DND-41 (cell line): Measurements from ENCODE around the gene RNF175.
"Not testable (repeated sequence)": the region's sequence is repeated elsewhere in the genome, so short reads cannot be mapped to it uniquely, and the experiment has no call there.

ENCODE experiments used
- CTCF ChIP-seq: IDR thresholded peaks from 2 replicates; pipeline ENCODE4 v1.5.1; 2012; ENCODE audit warnings: borderline replicate concordance, low read length, moderate library complexity, mild to moderate bottlenecking; ENCODE audit not compliant: poor library complexity, severe bottlenecking; ENCODE audit errors: extremely low read depth
- EZH2 ChIP-seq: IDR thresholded peaks from 3 replicates; pipeline ENCODE4 v1.6.1; 2012; ENCODE audit warnings: borderline replicate concordance, low read depth, mild to moderate bottlenecking, moderate library complexity, low read length, inconsistent platforms; ENCODE audit not compliant: severe bottlenecking

- TF ChIP-seq CTCF, EZH2: not testable (repeated sequence)
These were observed 93.3 kb downstream of the RNF175 start for GRCh38 chr4:153666505-153666904.
